RPMI8226 (cell line): ENCODE measurements around the gene SLC22A5.

Experiments
- DNase-seq: peaks from one replicate; pipeline ENCODE4 v3.0.0-alpha.2; 2015

SLC22A5 gene

DNA sequence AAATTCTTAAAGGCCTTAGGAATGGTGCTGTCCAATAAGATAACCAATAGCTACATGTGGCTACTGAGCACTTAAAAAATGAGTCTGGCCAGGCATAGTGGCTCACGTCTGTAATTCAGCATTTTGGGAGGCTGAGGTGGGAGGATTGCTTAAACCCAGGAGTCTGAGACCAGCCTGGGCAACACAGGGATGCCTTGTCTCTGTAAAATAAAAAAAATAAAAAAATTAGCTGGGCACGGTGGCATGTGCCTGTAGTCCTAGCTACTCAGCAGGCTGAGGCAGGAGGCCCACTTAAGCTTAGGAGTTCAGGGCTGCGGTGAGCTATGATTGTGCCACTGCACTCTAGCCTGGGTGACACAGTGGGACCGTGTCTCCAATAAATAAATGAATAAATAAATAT, 1.3 kb upstream of the SLC22A5 start:
- DNase-seq, result no peak

DNA sequence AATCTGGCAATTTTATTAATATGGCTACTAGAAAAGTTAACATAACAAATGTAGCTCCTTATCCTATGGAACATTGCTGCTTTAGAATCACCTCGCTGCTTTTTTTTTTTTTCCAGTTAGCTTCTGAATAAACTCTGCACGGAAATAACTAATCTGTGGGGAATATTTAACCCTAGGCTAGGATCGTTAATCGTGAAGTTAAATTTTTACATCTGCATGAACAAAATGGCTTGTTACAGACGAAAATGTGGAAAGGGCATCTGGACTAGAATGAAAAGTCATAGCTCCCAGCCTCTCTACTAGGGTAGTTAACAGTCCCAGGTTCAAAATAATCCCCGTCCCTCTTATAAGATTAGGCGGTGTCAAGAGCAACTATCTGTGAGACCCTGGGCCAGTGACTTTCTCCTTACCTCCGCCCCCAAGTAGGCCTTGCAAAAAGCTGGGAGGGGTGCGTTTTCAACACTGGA, 470 bp upstream of the SLC22A5 start:
- DNase-seq, result no peak

DNA sequence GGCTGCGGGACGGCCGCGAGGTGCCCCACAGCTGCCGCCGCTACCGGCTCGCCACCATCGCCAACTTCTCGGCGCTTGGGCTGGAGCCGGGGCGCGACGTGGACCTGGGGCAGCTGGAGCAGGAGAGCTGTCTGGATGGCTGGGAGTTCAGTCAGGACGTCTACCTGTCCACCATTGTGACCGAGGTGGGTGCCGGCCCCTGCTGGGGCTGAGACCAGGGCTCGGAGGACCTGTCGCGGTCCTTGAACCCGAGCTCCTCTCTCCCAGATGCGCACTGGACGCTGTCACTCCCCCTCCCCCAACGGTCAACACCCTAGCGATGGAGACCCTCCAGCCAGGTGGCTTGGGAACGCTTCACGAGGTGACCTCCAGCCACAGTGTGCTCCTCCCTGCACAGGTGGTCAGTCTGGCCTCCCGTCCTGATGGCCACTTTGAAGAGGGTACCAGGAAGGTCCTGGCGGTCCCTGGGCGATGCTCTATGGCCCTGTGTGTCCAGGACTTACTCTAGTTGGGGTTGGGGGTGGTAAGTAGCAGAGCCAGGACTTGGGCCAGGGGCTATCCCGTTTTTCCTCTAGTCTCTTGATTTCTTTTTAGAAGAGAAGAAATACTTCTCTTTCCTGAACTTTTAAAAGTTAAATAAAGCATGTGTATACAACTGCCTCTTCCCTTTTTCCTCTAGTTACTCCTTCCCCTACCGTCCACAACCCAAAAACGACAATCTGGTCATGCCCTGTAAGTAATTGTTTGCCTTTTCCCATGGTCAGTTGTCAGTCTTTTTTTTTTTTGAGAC, 866 bp downstream of the SLC22A5 start:
- DNase-seq, result peak; percentile 20

DNA sequence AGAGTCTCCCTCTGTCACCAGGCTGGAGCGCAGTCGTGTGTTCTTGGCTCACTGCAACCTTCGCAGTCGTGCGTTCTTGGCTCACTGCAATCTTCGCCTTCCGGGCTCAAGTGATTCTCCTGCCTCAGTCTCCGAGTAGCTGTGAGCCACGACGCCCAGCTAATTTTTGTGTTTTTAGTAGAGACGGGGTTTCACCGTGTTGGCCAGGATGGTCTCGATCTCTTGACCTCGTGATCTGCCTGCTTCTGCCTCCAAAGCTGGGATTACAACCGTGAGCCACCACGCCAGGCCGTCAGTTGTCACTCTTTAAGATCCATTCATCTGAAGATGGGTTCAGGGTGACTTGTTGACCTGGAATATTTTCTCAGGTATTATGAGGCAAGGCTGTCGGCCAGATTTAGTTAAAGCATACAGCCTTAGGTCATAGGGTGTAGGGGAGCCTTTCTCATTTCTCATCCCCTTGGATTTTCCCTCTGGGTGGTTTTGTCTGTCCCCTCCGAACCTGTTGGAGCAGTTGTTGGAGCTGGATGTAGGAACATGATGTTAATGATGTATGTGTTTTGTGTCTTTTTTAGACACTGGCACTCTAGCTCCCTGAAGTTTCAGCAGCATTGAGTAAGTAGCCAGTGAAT, 1.6 kb downstream of the SLC22A5 start:
- DNase-seq, result peak; percentile 6

DNA sequence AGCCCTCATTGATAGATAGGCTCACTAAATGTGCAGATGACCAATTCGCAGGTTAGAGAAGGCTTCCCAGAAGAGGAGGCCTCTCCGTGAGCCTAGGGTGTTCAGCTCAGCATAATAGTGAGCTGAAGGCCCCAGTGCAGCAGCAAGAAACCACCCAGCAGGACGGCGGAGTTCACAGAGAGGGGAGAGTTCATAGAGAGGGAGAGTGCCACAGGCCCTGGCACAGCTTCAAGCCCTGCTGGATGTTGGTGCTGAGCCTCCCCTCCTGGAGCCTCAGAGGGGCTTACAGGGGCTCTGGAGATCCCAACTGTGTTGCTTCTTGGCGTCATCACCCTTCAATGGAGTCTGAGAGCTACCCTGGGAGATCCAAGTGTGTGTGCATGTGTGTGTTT, 2.1 kb downstream of the SLC22A5 start:
- peak; percentile 79 for DNase-seq

DNA sequence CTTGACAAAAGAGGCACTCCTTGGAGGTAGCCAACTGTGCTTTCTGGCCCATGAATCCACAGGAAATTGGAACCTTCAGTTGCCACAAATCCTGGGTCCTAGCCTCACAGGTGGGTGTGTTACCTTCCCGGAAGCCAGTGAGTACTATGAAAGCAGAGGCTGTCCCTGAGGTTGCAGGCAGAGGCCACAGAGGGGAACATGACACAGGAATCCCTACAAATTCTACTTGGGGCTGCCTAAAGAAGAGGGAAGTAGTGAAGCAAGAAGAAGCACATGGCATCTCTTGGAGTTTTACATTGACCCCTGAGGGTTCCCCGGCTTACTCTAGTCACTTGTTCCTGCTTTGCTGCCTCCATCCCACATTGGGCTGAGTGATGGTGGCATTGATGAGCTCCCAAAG, 2.6 kb downstream of the SLC22A5 start:
- DNase-seq, result peak; percentile 62

DNA sequence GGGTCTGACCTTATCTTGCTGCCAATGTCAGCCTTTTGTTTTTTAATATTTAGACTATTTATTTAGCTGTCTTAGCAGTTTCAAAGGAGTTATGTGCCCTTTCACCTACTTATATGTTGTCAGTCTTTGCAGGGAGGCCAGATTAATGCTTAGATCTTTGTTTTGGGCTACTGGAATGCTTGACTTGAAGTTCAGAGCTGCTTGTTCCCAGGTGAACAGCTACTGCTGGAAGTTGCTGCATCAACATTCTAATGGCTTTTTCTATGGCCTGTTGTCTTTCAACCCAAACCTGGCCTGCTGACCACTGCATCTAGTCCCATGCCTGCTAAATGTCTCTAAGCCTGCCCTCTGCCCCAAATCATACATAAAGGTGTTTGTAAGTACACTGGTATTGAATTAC, 3.0 kb downstream of the SLC22A5 start:
- peak; percentile 73 for DNase-seq

DNA sequence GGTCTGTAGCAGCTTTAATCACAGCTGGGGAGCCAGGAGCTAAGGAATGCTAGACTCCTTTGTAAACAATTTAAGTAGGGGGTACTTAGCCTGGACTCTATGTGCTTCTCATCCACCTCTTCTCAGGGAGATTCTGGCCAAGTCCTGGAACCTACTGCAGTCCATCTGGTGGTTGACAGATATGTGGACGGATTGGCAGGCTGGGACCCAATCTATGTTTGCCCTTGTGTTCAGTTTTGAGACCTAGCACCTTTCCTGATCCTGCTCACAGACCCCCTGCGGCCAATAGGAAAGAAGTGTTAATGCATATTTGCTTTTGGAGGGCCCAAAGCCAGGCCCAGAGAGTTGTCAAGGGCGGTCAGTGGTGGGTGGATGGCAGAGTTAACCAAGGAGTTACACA, 6.4 kb downstream of the SLC22A5 start:
- DNase-seq, result no peak

DNA sequence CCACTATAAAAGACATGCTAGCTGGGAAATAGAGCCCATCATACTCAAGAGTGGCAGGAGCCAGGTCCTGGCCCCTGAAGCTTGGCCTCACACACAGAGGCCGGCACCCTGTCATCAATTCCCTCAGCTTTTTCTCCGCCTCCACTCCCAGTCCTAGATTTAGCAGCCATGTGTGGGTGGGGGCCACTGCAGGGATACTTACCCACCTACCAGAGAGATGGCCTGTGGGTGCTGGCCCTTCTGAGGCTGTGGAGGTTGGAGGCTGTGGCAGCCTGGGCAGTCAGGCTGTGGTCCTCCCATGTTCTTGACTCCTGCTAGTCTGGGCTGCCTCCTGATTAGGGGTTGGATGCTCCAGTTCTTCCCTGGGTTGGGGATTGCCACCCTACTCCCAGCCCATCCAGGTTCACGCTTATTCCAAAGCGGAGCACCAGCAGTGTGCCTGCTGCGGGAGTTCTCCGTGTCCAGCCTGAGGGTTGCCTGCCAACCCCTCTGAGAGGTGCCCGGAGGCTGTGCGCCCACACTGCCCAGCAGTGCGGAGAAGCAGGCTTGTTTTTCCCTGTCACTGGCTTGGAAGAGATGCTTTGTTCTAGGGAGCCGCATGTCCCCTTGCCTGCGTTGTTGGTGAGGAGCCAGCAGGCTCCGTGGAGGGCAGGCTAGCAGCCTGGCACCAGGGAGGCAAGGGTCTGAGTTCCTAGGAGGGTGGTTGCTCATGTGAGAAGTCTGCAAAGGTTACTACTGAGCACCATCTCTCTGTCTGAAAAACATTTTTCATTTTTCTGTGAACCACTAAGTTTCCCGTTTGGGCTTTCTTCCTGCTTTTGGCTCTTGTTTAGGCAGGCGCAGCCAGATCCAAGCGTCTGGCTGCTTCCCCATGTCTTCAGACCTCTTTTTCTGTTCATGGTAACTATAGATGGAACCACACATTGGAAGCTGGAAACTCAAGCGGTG, 7.5 kb downstream of the SLC22A5 start:
- no peak for DNase-seq

DNA sequence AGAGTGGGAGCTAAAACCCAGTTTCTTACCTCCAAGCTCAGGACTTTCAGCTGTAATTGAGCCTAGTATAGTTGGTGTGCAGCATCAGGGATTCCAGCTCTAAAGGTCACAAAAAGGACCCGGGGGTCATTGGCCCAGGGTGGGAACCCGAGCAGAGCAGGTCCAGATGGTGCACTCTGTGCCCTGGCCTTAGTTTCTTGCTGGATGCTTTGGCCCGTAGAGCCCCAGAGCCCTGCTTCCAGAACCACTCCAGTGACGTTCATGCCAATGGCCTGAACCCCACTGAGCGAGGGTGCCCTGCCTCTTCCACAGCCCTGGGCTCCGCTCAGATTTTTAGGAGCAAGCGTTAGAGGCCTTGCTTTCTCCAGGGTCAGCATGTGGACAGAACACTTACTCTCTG, 8.2 kb downstream of the SLC22A5 start:
- no peak for DNase-seq

DNA sequence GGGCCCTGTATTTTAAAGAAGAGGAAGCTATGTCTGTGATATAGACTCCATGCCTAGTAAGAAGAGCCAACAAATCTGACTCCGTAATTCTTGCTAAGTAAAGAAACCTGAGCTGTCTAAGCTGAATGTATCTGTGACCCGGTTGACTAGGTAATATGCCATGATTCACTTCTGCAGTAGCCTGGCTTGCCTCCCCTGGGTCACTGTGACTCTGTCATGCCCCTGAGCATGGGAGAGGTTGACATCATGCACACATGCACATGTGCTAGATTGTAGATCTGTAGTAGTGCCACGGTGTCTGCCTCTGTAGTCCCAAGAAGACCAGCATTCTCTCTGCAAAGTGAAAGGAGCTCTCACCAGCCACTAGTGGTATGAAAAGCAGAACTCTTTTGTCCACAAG, 9.1 kb downstream of the SLC22A5 start:
- no peak for DNase-seq

DNA sequence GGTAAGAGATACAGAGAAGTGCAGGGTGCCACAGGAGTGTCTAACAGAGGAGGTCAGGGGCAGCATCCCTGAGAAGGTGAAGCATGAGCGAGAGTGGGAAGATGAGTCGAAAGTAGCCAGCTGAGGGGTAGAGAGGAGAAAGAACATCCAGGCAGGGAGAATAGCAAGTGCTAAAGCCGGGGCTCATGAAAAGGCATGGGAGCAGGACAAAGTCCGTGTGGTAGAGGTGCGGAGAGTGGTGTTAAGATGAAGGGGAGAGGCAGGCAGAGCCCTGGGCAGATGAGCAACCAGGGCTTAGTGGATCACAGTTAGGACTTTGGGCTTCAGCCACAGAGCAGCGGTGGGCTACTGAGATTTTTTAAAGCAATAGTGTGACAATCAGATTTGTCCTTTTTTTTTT, 10.5 kb downstream of the SLC22A5 start:
- DNase-seq, result no peak

DNA sequence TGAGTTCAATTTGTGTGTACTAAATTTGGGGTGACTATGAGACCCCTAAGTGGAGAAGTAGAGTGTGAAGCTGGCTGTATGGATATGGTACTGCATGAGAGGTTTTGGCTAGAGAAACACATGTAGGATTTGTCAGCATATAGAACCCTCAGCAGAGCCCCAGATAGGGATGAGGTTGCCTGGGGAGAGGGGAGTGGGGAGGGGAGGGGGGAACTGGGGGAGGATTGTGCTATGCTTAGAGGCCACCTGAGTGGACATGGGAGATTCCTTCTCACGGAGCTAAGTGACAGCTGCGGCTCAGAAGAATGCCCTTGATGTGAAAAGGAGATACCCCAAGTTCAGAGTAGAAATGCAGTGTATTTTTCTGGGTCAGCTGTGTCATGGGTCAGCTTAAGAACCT, 11.2 kb downstream of the SLC22A5 start:
- DNase-seq, result no peak

DNA sequence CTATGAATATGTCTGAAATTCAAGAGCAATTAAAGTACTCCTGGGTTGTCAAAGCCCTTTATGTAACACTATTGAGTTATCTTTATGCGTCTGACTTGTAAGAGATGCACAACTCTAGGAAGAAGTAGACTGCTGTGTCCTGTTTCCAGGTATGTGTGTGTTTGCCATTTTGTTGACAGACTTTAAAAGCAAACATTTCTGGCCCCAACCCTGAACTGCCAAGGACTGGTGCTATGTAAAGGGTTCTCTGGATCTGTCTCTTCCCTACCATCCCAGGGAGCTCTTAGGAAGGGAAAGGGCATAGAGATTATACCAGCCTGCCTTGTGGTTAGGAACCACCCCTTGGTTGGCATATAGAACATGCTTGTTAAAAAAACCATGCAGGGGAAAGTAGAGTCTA, 12.1 kb downstream of the SLC22A5 start:
- no peak for DNase-seq

DNA sequence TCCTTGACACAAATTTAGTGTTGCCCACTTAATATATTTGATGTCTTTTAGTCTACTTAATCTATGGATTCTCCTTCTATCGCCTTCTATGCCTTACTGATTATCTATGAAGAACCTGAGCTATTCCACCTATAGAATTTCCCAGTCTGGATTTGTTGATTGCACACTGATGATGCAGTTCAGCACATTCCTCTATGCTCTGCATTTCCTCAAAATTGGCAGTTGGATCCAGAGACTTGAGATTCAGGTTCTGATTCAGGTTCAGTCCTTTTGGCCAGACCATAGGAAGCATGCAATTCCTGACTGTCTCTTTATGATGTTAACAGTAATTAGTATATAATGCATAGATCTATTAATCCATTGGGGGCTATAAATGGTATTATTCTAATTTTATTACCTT, 13.8 kb downstream of the SLC22A5 start:
- DNase-seq, result no peak

DNA sequence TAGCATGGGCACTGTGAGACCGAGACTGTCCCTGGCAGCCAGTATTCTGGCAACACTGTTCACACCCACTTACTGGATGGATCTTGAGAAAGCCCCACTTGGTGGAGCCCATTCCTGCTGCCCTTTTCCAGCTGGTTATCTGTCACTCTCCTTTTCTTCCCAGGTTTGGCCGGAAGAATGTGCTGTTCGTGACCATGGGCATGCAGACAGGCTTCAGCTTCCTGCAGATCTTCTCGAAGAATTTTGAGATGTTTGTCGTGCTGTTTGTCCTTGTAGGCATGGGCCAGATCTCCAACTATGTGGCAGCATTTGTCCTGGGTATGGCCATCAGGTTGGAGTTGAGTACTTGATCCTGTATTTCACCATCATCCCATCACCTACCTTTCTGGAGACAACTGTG, 14.5 kb downstream of the SLC22A5 start:
- no peak for DNase-seq

DNA sequence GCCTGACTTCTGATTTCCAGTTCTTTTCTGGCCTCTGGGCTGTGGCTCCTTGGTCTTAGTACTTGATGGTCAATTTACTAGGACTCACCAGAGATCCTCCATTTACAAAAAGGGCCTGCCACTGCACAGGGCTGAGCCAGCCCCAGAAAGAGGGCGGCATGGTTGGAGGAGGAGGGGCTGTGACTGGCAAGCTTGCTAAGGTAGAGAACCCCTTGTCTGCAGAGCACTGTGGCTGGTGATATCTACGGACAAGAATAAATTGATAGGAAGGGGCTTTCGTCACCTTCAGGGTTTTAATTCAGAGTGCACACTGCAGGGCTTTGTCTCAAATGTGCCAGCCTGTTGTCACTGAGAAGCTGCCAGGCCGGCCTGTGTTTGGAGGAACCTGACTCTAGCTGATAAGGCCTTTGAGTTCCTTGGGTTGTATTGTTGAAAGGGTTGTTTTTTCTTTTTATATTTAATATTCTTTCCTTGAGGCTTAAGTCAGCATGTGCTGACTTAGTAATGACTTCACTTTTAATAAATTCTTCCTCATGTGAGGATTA, 15.1 kb downstream of the SLC22A5 start:
- DNase-seq, result no peak

DNA sequence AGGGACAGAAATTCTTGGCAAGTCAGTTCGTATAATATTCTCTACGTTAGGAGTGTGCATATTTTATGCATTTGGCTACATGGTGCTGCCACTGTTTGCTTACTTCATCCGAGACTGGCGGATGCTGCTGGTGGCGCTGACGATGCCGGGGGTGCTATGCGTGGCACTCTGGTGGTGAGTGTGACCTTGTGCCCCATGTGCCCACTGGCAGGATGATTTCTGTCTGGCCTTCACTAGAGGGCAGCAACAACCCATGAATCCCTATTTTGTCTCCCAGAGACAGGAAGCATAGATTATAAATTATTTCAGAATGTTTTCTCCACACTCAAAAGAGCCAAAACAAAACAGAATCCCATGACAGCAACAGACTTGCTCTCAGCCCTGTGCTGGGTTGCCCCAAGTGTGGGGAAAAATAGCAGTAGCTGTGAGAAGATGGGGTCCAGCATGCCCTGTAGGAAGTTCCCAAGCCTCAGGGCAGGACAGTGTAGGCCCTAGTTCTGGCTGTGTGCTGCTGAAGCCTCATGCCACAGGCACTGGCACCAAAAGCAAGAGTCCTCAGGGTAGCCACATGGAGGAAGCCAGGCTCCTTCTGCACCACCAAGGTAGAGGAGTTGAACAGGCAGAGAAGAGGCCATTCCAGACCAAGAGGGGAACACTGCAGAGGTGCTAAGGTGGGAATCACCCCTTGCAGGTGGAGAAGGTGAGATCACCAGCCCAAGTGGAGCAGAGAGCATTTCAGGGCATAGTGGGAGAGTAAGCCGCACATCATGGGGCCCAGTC, 16.0 kb downstream of the SLC22A5 start:
- DNase-seq, result peak; percentile 75

DNA sequence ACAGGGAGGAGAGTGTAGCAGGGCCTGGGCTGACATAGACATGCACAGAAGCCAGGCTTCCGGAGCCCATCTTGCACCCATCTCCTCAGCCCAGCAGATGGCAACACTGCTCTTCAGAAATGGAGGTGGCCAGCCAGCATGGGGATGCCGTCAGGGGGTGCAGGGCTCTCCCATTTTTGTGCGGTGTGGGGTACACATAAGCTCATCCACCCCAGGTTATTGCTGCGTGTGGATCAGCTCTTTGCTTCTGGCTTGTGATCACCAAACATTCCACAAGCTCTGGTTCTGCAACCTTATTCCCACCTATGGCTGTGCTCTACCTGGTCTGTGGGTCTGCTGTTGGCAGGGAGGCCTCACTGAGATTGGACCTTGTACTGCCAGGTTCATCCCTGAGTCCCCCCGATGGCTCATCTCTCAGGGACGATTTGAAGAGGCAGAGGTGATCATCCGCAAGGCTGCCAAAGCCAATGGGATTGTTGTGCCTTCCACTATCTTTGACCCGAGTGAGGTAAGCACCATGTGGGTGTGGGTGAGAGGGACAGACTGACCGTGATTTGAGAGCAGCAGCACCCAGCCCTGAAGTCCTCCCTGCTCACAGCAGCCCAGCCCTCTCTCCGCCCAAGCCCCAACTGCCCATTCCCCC, 17.3 kb downstream of the SLC22A5 start:
- peak; percentile 69 for DNase-seq

DNA sequence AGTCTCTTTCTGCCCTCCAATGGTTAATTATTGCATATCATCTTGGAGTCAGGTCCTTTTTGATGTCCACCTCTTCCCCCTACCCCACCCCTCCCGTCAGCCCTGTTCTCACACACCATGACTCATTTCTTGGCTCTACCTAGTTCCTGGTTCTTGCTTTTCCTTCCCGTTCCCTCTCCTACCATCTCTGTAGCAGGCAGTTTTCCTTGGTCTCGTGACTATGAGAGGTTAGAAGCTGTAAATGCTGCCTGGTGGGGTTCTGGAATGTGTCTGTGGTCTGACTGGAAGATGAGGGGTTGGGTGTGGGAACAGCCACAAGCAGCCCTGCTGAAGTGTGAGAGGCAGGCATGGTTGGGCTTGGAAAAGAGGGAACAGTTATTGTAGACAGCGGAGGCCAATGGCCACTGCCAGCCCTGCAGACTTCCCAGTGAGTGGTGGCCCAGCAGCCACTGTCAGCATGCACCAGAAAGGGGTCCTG, 18.2 kb downstream of the SLC22A5 start:
- peak; percentile 15 for DNase-seq

DNA sequence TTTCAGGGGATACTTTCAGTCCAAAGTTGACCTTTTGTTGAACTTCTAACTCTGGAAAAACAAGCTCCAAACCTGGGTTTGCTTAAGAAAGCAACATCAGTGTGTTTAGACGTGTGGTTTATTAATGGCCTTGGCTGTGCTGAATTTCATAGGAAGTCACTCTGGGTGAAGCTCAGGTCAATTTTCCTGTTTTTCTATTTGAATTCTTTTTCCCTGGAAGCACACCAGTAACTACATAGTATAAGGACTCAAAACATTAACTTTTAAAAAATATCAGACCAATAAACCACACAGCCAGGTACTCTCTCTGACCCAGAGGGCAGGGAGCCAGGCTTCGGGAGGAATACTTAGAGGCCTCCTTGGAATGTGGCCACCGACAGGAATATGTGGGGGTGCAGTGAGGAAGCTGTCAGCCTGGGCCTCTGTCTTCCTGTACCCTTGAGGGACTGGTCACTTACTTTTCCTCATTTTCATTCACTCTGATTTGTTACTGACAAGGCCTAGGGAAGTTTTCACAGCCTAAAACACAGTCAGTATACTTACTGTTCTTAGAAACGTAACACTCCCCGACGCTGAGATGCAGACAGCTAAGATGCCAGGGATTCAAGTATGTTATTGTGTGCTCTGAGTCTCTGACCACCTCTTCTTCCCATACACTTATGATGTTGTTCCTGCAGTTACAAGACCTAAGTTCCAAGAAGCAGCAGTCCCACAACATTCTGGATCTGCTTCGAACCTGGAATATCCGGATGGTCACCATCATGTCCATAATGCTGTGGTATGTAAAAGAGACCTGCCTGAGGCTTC, 18.9 kb downstream of the SLC22A5 start:
- peak; percentile 56 for DNase-seq
